ENCODE results near the gene OR5B2. TPM values are rescaled to one million over a fixed set of nuclear protein-coding genes. Genes with fewer than 3 reads are reported as not detected.

OR5B2 gene
- total and polyA plus RNA-seq, 2 donors: not detected

DNA sequence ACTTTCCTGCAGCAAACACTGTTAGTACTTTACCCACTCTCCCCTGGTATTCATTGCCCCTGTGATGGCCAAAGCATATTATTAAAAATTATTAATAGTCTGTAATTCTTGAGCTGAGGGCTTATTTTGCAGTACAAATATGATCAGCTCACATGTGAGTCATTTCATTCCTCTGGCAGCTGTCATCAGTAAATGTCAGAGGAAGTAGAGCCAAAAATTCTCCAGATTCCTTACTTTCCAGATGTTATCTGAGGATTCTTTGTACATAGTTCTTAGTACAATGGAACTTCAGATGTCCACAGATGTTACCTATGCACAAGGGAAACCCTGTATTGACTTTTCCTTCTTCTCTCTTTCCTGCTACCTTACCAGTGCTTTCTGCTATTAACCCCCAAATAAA, 33.7 kb downstream of the OR5B2 start:
- Histone ChIP-seq H3K4me3 (ENCODE audit: low read depth, low read length) (no peak overlapping the region), H3K4me1 (ENCODE audit: insufficient read depth) (no peaks in the 10 kb centered on the region), H3K36me3 (ENCODE audit: insufficient read depth) (no peaks in the 10 kb centered on the region), H3K27ac (ENCODE audit: low read depth) (no peak overlapping the region)
- DNase-seq (ENCODE audit: extremely low spot score): no peak

DNA sequence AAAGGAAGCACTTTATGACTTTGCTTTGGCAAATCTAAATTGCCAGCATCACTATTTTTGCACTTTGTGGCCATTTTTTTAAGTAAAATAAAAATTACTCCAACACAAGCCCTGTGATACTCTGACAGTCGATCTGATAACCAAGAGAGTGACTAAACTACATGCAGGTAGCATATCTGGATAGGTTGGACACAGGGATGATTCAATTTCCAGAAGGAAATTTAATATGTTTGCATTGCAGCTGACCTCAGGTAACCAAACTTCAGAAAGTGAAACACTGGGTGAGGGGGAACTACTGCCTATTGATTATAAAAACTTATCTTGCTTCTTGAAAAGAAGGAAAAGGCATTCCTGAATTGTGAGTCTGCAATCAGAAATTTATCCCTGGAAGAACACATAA, 35.2 kb downstream of the OR5B2 start:
- Histone ChIP-seq H3K36me3 (ENCODE audit: insufficient read depth) (no peaks in the 10 kb centered on the region), H3K27ac (ENCODE audit: low read depth) (no peak overlapping the region), H3K4me1 (ENCODE audit: insufficient read depth) (no peaks in the 10 kb centered on the region), H3K4me3 (ENCODE audit: low read depth, low read length) (no peak overlapping the region)
- 25% methylated on average over 1 of the region's 1 CpG for WGBS
- no peak for DNase-seq (ENCODE audit: extremely low spot score)

DNA sequence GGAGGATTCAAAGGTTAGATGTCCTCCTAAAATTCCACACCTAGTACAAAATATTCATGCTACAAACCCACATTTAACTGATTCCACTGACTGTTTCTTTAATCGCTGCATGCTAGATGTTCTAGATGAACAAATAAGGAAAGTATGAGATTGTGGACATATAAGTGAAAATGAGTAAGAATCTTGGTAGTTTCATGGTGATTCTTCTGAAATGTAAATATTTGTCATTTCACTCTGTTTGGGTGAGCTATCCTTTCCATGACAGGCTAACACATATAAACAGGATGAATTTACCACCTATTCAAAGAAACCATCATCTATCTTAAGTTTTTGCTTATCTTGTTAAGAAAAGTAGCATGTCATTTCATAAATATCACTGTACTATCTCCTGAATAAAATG, 36.0 kb downstream of the OR5B2 start:
- no peak overlapping the region for H3K4me3 ChIP-seq (ENCODE audit: low read depth, low read length)
- WGBS: 86% methylated on average over 1 of the region's 1 CpG
- H3K4me1 ChIP-seq (ENCODE audit: insufficient read depth): no peaks in the 10 kb centered on the region
- no peak for DNase-seq (ENCODE audit: extremely low spot score)
- H3K36me3 ChIP-seq (ENCODE audit: insufficient read depth): no peaks in the 10 kb centered on the region
- H3K27ac ChIP-seq (ENCODE audit: low read depth): no peak overlapping the region

DNA sequence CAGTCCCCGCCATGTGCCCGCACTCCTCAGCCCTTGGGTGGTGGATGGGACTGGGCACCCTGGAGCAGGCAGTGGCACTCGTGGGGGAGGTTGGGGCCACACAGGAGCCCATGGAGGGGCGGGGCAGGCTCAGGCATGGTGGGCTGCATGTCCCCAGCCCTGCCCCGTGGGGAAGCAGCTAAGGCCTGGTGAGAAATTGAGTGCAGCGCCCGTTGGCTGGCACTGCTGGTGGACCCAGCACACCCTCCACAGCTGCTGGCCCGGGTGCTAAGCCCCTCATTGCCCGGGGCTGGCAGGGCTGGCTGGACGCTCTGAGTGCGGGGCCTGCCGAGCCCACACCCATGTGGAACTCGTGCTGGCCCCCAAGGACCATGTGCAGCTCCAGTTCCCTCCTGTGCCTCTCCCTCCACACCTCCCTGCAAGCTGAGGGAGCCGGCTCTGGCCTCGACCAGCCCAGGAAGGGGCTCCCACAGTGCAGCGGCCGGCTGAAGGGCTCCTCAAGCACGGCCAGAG, 37.3 kb downstream of the OR5B2 start:
- DNase-seq (ENCODE audit: extremely low spot score): no peak
- Histone ChIP-seq H3K4me1 (ENCODE audit: insufficient read depth) (no peaks in the 10 kb centered on the region), H3K27ac (ENCODE audit: low read depth) (no peak overlapping the region), H3K36me3 (ENCODE audit: insufficient read depth) (no peaks in the 10 kb centered on the region), H3K4me3 (ENCODE audit: low read depth, low read length) (no peak overlapping the region)
- WGBS: 88% methylated on average over 18 of the region's 18 CpGs

Other genes with a start within 250 kb of the OR5B2 start
- not detected for gene OR9Q2, start 239.1 kb downstream of the OR5B2 start, total RNA-seq
- not detected for gene OR9Q2, start 239.1 kb downstream of the OR5B2 start, polyA plus RNA-seq
- not detected for gene OR1S2, start 224.0 kb downstream of the OR5B2 start, total RNA-seq
- not detected for gene OR1S2, start 224.0 kb downstream of the OR5B2 start, polyA plus RNA-seq
- not detected for gene OR1S1, start 215.4 kb downstream of the OR5B2 start, total RNA-seq
- not detected for gene OR1S1, start 215.4 kb downstream of the OR5B2 start, polyA plus RNA-seq
- gene OR10Q1, start 199.2 kb downstream of the OR5B2 start, total RNA-seq: not detected
- gene OR10Q1, start 199.2 kb downstream of the OR5B2 start, polyA plus RNA-seq: not detected
- not detected for gene OR10W1, start 159.9 kb downstream of the OR5B2 start, total RNA-seq
- gene OR10W1, start 159.9 kb downstream of the OR5B2 start, polyA plus RNA-seq: not detected
- not detected for gene OR5B17, start 69.1 kb downstream of the OR5B2 start, total RNA-seq
- gene OR5B17, start 69.1 kb downstream of the OR5B2 start, polyA plus RNA-seq: not detected
- not detected for gene OR5B3, start 21.2 kb downstream of the OR5B2 start, total RNA-seq
- not detected for gene OR5B3, start 21.2 kb downstream of the OR5B2 start, polyA plus RNA-seq
- 0.69 TPM for gene OR5B12, start 14.1 kb upstream of the OR5B2 start, total RNA-seq
- gene OR5B12, start 14.1 kb upstream of the OR5B2 start, polyA plus RNA-seq: not detected
- not detected for gene OR5B21, start 80.0 kb upstream of the OR5B2 start, total RNA-seq
- not detected for gene OR5B21, start 80.0 kb upstream of the OR5B2 start, polyA plus RNA-seq
- 5.3 TPM for gene LPXN, start 147.7 kb upstream of the OR5B2 start, total RNA-seq
- gene LPXN, start 147.7 kb upstream of the OR5B2 start, polyA plus RNA-seq: 7.9 TPM
- gene ZFP91, start 150.9 kb upstream of the OR5B2 start, total RNA-seq: 54.0 TPM
- gene ZFP91, start 150.9 kb upstream of the OR5B2 start, polyA plus RNA-seq: 37.9 TPM
- gene CNTF, start 194.5 kb upstream of the OR5B2 start, total RNA-seq: 1.3 TPM
- 0.41 TPM for gene CNTF, start 194.5 kb upstream of the OR5B2 start, polyA plus RNA-seq

Data from urinary bladder (tissue), 4 donors.